ENCODE data around the gene DMBX1. TPM values are rescaled to one million over a fixed set of nuclear protein-coding genes. Genes with fewer than 3 reads are reported as not detected.

Gene DMBX1
- total RNA-seq, result 0.04 TPM in 1 of 2 replicates, not detected in the other

DNA sequence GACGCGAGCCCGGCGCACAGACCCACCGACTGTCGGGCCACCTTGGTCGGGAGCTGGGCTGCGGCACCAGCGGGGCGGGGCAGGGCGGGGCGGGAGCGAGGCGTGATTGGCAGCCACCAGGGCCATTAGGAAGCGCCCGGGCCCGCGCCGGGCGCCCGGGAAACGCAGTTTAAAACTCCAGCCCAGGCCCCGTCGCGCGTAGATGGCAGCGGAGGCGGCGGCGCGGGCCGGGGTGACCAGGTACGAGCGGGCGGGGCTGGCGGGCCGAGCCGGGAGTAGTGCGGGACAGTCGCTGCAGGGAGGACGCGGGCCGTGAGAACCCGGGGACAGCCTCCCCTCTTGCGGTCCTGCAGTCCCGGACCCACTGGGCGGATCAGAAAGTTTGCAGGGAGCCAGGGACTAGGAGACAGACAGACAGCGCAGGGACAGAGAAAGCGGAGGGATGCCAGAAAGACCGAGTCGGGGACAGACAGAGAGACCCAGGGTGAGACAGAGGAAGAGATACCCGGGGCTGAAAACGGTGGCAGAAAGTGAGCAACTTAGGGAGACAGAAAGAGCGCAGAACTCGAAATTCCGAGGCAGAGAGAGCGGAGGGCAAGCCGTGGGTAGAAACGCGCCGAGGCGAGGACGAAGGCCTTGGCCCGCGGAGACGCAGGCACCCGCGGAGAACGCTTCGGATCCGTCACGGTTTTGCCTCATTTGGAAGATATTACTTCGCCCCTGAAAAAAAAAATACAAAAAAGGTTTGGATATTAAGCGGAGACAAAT lies at the start of gene DMBX1:
TSS of gene DMBX1 (plus strand) at position 199 of the 768 bp plus-strand sequence. CDS start 17,175 bp downstream, outside the sequence.
- H3K27me3 ChIP-seq (ENCODE audit: control insufficient read depth, insufficient read depth, low read length), result peaks cover 96% of the 10 kb centered on the region
- H3K4me3 ChIP-seq (ENCODE audit: low read depth, low read length), result no peak within 1 kb of the TSS
- DNase-seq (ENCODE audit: low read depth), result no peak
- TF ChIP-seq, protein P1, sequence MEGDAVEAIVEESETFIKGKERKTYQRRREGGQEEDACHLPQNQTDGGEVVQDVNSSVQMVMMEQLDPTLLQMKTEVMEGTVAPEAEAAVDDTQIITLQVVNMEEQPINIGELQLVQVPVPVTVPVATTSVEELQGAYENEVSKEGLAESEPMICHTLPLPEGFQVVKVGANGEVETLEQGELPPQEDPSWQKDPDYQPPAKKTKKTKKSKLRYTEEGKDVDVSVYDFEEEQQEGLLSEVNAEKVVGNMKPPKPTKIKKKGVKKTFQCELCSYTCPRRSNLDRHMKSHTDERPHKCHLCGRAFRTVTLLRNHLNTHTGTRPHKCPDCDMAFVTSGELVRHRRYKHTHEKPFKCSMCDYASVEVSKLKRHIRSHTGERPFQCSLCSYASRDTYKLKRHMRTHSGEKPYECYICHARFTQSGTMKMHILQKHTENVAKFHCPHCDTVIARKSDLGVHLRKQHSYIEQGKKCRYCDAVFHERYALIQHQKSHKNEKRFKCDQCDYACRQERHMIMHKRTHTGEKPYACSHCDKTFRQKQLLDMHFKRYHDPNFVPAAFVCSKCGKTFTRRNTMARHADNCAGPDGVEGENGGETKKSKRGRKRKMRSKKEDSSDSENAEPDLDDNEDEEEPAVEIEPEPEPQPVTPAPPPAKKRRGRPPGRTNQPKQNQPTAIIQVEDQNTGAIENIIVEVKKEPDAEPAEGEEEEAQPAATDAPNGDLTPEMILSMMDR (IDR thresholded peaks at IDR 0.05; ENCODE audit: insufficient read depth, low read length, poor library complexity, severe bottlenecking), result no peak
- H3K36me3 ChIP-seq (ENCODE audit: control insufficient read depth, insufficient read depth, low read length), result no peaks in the 10 kb centered on the region

DNA sequence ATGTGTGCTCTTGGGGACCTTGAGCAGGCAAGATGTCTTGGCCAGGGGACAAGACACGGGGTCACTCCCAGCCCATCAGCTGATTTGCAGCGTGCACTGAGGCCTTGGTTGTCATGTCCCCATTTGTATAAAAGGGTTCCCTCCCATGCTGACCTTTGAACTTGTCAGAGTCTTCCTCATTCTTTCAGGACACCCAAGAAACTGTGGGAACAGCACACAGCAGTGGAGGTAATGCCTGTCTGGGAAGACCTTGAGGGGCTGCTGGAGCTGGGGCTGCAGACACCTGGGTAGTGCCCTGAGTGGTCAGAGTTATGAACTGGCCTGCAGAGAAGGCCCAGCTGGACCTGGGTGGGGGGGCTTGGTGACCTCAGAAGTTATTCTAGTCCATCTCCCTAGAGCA lies 49.2 kb upstream of the DMBX1 start:
- TF ChIP-seq, protein P1 (IDR thresholded peaks at IDR 0.05; ENCODE audit: insufficient read depth, low read length, poor library complexity, severe bottlenecking), result no peak
- peaks cover 16% of the 10 kb centered on the region for H3K27me3 ChIP-seq (ENCODE audit: control insufficient read depth, insufficient read depth, low read length)
- no peaks in the 10 kb centered on the region for H3K36me3 ChIP-seq (ENCODE audit: control insufficient read depth, insufficient read depth, low read length)
- no peak for DNase-seq (ENCODE audit: low read depth)
- no peak overlapping the region for H3K4me3 ChIP-seq (ENCODE audit: low read depth, low read length)

DNA sequence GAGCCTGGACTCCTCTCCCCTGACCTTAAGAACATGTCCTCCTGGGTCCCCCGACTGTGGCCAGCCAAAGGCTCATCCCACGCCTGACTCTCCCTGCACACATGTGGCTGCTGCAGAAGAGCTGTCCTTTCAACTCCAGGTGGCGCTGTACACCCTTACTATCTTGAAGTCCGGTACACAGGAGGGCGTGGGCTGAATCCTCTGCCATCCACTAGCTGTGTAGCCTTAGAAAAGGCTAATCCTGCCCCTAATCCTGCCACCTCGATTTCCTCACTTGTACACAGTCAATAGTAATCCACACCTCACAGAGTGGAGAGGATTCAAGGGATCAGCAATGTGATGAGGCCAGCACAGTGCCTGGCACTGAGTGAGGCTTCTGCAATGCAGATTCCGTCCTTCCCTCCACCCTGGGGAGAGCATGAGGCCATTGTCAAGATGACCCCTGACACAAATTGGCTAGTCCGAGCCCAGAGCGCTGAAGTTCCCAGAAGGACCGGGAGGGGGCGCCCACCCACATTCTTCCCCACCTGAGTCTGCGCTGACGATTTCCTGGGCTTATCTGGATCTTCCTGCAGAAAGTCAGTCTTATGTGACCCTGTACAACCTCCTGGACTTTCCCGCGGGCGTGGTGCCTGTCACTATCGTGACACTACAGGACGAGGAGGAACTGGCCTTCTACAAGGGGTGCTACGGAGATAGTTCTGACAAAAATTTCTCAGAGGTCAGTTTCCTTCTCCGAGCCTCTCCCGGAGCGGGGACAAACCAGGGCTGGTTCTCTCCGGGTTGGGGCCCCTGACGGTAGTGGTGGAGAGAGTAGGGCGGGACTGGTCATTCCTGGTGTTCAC lies 47.1 kb upstream of the DMBX1 start:
- Histone ChIP-seq H3K36me3 (ENCODE audit: control insufficient read depth, insufficient read depth, low read length) (no peaks in the 10 kb centered on the region), H3K4me3 (ENCODE audit: low read depth, low read length) (peak overlapping the region; percentile 26), H3K27me3 (ENCODE audit: control insufficient read depth, insufficient read depth, low read length) (peaks cover 23% of the 10 kb centered on the region)
- peak; percentile 37 for DNase-seq (ENCODE audit: low read depth)
- TF ChIP-seq, protein P1 (IDR thresholded peaks at IDR 0.05; ENCODE audit: insufficient read depth, low read length, poor library complexity, severe bottlenecking), result peak; percentile 92

DNA sequence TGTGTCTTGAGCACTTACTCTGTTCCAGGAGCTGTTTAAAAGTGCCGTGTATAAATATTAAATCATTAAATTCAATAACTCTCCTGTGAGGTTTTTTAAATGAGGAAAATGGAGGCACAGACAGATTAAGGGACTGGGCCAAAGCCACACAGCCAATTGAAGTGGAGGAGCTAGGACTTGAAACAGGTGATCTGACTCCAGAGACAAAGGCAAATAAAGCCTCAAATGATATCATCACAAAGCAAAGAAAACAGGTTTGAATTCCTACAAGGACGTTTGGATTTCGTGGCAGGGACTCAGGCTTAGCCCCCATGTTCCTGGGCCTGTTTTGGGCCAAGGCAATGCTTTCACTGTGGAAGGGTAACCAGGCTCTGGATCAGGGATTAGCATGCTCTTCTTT lies 45.2 kb upstream of the DMBX1 start:
- TF ChIP-seq, protein P1 (IDR thresholded peaks at IDR 0.05; ENCODE audit: insufficient read depth, low read length, poor library complexity, severe bottlenecking), result no peak

DNA sequence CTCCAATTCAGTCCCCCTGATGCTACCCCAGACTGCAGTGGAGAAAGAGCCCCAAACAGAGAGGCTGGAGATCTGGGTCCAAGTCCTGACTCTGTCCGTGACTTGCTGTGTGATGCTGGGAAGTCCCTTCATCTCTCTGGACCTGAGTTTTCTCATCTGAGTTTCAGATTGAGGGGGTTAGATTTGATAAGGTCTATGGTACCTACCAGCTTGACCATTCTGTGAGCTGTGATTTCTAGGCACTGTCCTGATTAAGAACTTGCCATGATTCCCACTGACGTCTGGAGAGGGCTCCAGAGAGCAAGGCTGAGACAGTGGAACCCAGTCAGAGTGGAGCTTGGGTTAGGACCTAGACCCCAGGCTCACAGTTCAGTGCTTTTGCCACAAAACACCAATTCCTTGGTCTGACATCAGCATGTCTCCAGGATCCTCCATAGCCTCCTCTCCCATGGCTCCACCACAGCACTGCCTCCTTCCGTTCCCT lies 43.8 kb upstream of the DMBX1 start:
- DNase-seq (ENCODE audit: low read depth), result no peak
- Histone ChIP-seq H3K36me3 (ENCODE audit: control insufficient read depth, insufficient read depth, low read length) (no peaks in the 10 kb centered on the region), H3K4me3 (ENCODE audit: low read depth, low read length) (no peak overlapping the region), H3K27me3 (ENCODE audit: control insufficient read depth, insufficient read depth, low read length) (peaks cover 41% of the 10 kb centered on the region)
- TF ChIP-seq, protein P1 (IDR thresholded peaks at IDR 0.05; ENCODE audit: insufficient read depth, low read length, poor library complexity, severe bottlenecking), result peak; percentile 17

More for the DNA sequence above, 45.2 kb upstream of the DMBX1 start:
- Histone ChIP-seq H3K36me3 (ENCODE audit: control insufficient read depth, insufficient read depth, low read length) (no peaks in the 10 kb centered on the region), H3K4me3 (ENCODE audit: low read depth, low read length) (no peak overlapping the region), H3K27me3 (ENCODE audit: control insufficient read depth, insufficient read depth, low read length) (peaks cover 36% of the 10 kb centered on the region)
- no peak for DNase-seq (ENCODE audit: low read depth)

Data from kidney epithelial cell (primary cell).